GM21367 (cell line): ENCODE results near the gene OR6C65.

Experiments used
- ATAC-seq: cut with Tn5 transposase; IDR thresholded peaks from one replicate; pipeline ENCODE4 v1.9.1; 2021; ENCODE audit not compliant: unreplicated experiment

The OR6C65 gene

DNA sequence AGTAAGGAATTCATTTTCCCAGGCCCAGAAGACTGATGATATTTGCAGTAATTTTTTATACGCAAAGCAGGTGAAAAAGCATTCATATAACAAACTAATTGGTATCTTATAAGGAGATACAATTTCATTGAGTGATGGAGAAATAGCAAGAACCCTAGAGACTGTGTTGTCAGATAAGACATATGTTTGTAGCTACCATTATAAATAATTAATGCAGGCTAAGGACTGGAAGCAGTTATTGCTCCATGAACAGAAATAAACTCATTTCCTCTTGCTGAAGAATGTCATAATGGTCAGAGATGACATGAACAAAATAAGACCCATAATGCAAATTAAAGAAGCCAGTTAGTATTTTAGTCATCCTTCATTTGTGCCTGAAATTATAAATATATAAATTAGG is 45.0 kb downstream of the OR6C65 start:
- ATAC-seq, result no peak

DNA sequence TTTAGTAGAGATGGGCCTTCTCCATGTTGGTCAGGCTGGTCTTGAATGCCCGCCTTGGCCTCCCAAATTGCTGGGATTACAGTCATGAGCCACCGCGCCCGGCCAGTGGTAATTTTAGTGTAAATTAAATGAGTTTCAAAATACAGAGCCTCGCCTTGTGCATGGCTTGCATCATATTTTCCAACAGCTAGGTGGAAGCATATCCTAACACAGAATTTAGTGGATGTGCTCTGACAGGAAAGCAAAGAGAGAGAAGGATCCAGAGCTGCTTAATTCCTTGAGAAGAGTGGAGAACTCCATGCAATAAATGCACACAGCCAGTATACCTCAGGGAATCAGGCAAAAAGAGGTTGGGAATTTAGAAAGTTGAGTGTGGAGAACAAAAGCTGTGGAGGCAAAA is 46.0 kb downstream of the OR6C65 start:
- ATAC-seq, result no peak

DNA sequence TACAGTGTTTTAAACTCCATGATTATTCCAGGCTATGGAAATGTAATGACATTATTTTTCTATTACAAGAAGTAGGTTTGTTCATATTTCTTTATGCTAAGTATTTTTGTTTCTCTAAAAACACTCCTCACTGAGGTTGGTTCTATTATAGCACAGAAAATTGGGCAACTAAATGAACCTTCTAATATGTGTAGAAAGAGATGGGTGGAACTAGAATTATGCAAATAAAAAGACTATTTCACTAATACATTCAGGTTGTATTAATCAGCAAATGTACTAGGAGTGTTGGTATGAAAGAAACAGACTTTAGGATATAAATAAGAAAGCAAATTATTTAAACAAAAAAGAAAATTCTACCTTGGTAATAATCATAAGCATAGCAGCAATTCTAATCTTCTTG is 48.5 kb downstream of the OR6C65 start:
- ATAC-seq, result no peak
